ENCODE data around the gene GLYATL1.

GLYATL1 gene, protein sequence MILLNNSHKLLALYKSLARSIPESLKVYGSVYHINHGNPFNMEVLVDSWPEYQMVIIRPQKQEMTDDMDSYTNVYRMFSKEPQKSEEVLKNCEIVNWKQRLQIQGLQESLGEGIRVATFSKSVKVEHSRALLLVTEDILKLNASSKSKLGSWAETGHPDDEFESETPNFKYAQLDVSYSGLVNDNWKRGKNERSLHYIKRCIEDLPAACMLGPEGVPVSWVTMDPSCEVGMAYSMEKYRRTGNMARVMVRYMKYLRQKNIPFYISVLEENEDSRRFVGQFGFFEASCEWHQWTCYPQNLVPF

DNA sequence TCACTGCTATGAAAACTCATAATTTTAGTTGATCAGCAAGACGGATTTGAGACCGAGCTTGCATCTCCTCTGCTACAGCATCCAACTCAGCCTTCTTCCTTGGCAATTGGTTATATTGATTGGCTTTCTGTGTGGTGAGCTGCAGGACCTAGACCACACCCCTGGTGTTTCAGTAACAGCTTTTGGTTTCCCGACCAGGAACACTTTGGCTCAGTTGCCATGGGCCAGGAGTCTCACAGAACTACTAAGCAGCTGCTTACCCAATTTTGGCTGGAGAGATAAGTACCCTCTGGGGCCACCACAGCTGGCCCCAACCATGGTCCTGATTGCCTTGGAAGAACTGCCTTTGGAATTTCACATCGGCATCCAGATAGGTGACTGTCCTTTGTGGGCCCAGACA is at the start of gene GLYATL1:
GLYATL1 (plus strand) TSS at position 212 of the 400 bp plus-strand sequence. CDS start 7,600 bp downstream, outside the sequence.
- DNase-seq: no peak

DNA sequence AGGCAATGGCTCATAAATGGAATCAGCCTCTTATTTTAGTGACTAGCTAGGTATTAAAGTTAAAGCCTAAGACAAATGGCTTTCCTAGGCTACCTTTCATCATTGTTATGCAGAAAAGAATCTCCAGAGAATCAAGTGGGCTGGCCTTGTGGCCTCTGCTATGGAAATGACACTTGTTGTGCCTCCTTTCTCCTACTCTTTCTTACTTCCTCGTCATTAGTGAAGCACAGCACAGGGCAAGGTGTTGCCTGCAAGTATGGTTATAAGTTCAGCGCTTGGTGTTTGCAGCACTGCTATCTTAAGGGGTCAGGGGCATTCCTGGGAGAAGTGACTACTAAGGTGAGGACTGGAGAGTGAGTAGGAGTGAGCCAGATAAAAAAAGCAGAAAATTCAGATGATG is 45.4 kb upstream of the GLYATL1 start:
- DNase-seq: no peak

DNA sequence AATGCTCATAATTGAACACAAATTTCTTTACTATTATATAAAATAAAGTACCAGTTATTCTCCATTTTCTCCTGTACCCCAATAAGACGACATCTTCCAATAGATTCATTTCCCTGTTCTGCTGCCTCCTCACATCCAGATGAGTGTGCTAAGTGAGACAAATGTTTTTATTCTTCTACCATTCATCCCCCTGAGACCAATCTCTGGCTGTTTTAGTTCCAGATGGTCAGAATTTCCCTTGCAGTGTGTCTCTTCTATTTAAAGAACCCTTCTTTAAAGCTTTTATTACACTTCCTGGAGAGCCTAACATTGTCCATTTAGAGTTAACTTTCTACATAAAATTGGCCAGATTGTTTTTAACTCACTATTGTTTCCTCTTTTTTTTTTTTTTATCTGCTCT is 41.2 kb upstream of the GLYATL1 start:
- DNase-seq: no peak

DNA sequence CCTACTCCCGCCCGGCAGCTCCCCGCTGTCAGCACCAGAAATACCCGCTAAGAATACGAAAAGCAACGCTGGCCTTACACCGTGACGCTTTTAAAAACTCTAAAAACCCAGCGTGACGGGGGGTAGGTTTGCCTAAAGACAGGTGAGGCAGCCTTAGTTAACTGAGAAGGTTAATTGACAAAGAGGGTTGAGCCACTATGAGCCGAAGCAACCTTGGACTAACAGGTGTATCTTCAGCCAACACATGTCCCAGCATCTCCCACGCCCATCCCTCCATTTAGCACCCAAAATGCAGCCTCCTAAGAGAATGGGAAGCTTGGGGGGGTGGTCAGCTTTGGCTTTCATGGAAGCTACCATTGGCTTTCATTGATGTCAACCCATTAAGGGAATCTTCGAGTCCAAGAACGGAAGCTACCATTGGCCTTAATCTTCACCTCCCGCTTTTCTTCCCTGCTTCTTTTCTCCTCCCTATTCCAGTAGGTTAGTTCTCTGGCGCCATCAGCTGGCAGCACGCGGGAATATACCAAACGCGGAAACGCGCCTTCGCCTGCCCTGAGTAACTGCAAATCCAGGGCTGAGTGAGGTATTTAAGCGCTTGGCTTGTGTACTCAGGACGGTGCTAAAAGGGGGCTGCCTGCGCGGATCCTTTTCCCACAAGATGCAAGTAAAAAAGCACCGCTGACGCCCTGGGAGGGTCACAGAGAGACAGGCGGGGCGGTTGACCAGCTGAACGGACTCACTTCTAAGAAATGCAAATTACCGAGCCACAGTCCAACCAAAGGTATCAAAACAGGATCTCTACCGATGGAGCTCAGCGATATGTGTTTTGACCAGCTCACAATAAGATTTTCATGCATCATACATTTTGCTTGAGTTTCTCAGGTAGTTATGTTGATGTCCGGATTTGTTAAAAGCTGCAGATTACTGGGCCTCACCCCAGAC is 38.5 kb upstream of the GLYATL1 start:
- DNase-seq: peak; percentile 52

DNA sequence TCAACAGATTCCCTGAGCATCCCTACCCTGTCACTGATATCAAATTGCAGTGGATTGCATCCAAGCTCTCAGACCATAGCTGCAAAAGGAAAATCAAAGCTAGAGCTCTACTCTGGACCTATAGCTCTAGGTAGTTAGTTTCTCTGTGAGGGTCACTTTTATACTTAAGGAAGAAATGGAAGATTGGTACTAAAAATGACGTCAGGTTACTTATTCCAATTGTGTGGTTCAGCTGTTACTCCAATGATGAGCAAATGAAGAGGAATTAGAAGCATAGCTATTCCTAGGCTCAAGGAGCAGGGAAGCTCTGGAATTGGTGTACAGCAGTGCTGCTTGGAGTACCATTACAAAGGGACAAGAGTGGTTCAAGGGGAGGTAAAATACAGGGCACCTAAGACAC is 36.4 kb upstream of the GLYATL1 start:
- no peak for DNase-seq

DNA sequence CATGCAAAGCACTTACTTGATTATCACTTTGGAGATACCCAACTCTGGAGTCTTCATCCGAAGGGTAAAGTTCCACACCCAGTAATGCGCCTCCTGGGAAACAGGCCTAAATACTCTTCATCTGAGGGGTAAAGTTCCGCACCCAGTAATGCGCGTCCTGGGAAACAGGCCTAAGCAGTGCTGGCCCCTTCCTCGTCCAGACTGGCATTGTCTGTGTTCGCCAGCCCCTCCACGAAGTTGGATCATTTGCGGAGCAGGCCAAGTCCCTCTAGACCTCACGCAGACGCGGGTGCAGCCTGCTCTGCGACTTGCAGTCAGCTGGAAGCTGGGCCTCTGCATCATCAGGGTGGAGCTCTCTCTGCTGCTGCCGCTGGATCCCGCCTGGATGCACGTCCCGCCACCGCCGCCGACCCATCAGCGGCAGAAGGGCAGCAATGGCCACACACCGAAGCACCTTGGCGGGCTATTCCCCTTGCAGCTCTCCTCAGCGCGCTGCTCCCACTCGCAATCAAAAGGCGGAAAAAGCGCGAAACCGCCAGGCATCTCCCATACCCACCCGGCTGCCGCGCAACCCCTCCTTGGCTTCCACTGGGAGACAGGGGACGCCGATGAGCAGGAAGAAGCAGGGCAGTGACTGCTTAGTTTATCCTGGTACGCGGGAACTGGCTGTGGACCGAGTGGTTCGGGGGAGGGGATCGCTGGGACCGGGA is 34.1 kb upstream of the GLYATL1 start:
- DNase-seq: no peak

DNA sequence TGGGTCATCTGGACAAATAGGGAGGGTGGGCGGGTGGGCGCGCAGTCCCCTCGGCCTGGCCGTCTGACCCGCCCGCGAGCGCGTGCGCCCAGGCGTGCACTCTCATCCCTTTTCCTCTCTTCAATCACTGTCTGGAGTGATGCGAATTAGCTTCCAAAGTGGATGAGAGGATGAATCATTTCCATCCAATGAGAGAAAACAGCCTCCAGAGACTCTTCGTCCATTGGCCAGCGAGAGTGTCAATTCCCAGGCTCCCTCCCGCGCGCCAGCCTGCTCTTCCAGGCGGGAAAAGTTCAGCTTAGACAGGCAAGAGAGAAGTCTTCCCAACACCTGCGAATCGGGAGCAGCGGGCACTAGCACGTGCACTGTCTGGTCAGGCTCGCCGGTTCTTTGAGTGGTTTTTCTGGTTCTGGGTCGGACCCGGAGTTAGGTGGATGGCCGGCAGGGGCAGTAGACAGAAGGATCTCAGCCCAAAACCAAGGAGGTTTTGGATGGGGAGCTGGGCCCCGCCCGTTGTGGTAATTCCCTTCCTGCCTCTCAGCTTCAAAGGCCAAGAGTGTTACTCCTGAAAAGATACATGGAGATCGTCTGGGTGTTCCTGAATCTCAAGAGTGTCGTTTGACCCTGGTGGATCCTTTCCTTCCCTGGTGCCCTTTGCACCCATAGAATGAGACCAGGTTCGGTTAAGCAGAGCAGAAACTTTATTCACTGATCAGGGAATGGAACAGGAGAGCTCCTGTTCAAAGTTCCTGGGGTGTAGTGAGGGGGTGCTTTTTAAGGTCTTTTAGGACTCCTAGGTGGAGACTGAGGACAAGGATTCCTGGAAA is 33.4 kb upstream of the GLYATL1 start:
- no peak for DNase-seq

DNA sequence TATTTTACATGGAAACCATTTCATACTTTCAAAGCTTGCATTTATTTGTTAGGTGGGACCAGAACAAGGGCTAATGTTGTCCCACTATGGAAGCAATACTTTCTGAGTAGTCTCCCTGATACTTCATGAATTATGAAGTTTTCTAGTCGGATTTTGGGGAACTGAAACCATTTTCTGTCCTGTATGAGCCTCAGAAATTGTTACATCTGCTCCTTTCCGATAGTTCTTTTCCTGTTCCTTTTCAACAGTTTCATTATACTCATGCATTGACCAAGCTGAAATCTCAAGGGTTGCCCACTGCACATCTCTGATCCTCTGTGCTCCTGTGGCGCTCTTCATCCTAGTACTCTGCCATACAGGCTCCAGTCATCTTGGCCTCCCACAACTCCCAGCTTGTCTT is 31.5 kb upstream of the GLYATL1 start:
- DNase-seq: no peak

DNA sequence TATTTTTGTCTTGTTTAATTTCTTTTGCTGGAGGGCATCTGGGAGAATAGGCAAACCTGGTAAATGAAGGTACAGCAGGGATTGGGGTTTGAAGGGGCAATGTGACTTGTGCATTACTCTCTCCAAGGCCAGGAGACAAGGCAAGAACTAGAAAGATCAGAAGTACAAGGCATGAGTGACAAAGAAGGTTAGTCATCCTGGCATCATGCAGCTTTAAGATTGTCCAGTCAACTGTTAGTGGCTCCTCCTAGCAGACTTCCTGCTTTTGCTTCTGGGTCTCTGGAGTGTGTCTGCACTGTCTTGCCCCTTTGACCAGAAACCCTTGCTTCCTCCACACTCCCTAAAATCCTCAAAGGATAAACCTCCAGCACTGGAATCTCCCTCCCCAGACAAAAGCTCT is 27.2 kb upstream of the GLYATL1 start:
- DNase-seq: no peak

DNA sequence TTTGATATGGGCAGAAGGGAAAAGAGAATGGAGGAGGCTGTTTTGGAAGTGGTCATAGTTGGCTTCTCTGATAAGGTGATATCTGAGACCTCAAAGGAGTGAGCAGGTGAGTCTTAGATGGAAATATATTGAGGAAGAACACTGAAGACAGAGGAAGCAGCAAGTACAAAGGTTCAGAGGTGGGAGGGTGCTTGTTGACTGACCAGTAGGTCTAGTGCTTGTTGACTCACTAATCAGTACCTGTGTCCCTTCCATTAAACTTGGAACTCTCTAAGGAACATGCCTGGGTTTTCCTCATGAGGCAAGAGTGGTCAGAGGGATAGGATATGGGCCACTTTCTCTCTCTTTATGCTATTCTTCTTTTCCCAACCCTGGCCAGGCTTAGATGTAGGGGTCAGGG is 25.6 kb upstream of the GLYATL1 start:
- no peak for DNase-seq

DNA sequence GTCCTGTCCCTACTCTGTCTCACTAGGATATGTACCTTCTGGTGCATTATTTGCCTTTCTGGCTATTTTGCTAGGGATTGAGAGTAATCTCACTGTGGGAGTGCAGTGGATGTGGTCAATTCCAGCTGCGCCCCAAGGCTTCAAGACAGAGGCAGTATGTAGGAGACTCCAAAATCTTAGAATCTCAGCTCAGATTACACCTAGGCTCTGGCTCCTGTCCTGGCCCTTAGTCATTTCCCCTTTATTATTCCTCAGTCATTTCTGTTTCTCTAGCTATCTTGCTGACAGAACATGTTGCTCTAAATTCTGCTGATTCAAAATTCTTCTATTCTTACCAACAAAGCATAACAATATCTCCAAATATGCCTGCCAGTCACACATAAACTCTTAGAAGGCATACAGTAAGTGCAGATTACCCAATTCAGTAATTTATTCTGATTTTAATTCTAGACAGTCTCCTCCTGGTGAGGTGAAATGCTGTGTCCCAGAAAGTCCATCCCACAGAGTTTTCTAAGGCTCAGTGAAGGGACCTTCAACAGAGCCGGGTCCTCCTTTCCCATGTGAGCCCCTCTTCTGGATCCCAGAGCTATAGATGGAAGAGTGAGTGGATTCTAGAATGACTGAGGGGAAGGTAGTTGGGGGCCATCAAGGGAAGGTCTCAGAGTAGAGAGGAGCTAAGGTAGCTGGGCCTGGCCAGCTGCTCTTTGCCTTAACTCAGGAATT is 24.3 kb upstream of the GLYATL1 start:
- no peak for DNase-seq

DNA sequence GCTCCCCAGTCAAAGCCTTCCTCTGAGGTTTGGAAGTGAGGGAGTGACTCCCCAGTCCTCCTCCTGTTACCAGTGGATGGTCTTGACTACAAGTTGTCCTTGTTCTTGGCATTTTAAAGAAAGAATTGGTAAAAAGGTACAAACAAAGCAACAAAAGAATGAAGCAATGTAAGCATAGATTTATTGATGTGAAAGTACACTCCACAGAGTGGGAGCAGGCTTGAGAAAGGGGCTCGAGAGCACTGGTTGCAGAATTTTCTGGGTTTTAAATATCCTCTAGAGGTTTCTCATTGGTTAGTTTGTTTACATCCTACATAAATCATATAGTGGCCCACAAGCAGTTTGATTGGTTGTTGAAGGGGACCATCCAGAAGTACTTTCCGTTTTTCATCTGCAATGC is 22.7 kb upstream of the GLYATL1 start:
- DNase-seq: no peak

DNA sequence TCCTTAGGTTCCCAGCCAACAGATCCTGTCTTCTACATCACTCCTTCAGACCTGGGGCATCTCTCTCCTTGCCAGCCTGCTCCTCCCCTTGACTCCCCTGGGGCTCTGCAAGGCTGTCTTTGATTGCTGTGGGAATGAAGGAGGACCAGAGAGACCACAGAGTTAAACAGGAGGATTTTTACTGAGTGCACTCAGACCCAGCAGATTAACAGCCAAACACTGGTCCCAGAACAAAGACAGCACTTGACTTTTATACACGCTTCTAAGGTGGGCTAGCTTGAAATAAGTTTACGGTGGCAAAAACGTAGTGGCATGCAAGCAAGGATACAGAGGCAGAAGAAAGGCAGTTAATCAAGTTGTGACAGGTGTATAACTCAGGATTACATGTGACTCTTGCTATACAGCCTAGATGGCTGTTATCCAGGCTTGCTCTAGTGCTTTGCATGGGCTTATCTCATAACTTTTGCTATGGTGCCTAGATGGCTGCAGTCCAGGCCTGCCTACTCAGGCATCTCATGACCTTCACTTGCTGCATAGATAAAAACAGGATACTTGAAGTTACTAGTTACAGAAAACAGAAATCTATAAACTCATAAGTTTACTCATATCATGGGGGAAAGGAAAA is 22.0 kb upstream of the GLYATL1 start:
- no peak for DNase-seq

DNA sequence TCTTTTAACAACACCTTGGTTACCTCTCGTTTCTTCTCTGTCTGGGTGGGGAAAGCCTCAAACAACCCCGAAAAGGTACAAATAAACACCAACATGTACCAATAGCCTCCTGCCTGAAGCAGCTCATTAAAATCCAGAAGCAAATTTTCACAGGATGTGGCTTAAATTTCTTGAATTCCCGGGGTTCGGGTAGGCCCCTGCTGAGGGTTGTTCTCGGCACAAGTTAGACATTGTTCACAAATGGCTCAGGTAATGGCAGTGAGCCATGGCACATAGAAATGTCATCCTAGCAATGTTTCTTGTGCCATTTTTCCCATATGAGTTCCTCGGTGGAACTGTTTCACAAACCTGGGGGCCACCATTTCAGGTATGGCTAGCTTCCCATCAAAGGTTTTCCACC is 19.7 kb upstream of the GLYATL1 start:
- DNase-seq: no peak

DNA sequence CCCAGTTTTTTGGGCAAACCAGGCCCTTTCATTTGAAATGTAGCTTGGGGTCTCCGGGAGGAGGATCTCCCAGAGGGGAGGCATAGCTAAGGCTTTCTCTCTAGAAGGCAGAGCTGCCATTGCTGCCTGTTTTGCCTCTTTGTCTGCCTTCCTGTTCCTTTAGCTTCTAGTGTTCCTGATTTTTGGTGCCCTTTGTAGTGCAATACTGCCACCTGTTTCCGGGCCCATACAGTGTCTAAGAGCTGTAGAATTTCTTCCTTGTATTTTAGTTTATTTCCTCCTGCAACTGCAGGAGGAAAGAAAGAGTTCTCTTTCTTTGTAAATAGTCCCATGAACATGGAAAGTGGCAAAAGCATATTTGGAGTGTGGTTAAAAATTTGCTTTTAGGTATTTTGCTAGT is 19.3 kb upstream of the GLYATL1 start:
- no peak for DNase-seq

DNA sequence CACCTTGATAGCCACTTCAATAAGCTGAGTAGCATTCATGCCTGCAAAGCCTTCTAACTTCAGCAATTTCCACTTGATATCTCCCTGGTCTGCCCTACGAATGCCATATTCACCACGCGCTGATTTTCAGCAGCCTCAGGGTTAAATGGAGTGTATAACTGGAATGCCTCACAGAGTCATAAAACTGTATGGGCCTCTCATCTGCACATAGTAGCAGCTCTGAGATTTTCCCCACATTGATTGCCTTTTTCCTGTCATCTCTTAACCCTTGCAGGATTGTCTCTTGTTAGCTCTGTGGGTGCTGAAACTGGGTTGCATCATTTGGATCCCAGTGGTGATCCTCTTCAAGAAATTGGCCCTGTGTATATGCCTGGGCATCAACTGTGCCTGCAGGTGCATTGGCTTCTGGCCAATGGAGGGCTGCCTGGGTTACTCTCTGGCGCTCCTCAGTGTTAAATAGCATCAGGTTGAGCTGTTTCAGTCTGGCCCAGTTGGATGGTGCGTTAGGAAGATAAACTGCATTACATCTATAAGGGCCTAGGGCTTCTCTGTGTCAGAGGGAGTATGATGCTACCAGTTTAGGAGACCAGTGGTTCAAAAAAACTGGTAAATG is 17.4 kb upstream of the GLYATL1 start:
- no peak for DNase-seq

DNA sequence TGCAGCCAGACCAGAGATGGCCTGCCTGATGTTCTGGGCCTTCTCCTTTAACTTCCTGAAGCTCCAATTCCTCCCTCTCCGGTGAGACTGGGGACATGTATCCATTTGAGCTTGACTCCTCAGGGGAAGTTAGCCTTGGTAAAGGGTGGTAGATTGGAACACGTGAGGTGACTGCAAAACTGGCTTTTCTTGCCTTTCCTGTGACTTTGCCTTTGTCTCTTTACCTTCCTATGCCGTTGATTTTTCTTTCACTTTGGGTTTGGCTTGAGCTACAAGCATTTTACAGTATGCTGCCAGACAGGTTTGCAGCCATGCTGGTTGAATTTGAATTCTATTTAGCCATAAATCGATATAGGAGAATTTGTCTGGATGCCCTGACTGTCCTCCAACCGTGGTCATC is 16.8 kb upstream of the GLYATL1 start:
- no peak for DNase-seq

DNA sequence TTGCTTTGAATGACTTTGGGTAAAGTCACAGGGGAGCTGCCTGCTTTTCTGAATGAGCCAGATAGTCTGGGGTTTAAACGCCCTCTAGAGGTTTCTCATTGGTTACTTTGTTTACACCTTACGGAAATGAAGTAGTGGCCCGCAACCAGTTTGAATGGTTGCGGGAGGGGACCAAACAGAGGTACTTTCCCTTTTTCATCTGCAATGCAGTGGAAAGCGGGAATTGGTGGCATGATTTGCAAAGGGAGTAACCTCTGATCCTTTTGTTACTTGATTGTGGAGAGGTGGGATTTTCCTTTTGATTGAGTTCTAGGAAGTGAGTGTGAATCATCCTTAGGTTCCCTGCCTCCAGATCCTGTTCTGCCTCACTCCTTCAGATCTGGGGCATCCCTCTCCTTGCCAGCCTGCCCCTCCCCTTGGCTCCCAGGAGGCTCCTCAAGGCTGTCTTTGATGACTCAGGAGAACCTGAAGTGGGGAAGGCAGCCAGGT is 15.9 kb upstream of the GLYATL1 start:
- DNase-seq: peak; percentile 53

DNA sequence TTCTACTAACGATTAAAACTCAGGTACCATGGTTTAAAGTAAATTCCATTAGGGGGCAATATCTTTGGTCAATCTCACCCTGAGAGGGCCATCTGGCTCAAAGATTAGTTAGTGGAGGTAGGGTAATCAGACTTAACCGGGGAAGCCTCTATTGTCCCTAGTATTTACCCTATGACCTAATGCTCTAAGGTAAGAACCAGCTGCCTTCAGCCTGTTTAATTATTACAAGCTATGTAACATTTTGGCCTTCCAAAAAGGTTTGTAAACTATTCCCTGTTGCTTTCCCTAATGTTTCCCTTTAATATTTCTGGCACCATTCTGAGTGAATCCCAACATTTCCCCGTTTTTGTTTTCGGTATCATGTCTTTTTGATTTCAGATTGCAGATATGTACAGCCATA is 15.1 kb upstream of the GLYATL1 start:
- no peak for DNase-seq

DNA sequence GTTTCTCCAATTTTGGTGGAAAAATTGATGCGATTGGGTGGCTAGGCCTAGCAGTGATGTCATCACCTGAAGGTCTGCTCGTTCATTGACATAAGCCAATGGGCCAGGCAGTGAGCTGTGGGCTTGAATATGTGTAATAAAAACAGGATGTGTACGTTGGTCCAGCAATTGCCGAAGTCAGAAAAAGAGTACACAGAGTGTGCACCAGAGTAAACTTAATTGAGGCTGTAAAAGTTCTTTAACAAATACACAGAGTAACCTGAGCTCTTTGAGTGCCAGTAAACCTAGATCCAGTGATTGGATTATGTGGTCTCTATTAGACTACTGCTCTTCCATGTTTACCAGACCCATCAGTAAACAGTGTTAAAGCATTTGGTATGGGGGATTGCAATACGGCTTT is 13.0 kb upstream of the GLYATL1 start:
- no peak for DNase-seq

DNA sequence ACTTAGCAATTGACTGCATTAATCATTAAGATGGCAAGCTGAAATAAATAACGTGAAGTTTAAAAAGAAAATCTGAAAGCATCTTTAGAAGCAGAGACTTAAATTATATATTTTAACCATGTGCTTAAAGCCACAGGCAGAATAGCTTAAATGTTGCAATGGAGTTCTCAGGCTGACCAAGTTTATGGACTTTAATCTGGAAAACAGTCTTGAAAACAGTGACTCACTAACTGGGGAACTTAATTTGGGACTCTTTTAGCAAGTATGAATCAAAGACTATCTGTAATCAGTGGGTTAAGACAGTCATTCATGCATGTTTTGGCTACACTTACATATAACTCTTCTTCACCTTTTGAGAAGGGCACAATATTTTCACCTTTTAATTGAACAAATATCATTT is 12.6 kb upstream of the GLYATL1 start:
- no peak for DNase-seq

Measured in activated CD4-positive, alpha-beta T cell treated with anti-CD3 and anti-CD28 coated beads, Interleukin-10, Interleukin-2, amounts not matched to agents 100 ng/mL and 50 ng/mL, durations not matched to agents 16 hours and 8 hours (primary cell).